Endothelial cell of umbilical vein (primary cell): ENCODE data around the gene FOXL1.

Experiments used
- EZH2 ChIP-seq: IDR thresholded peaks from 2 replicates; pipeline ENCODE4 v1.6.1; 2012; ENCODE audit warnings: borderline replicate concordance, low read depth, mild to moderate bottlenecking, moderate library complexity, low read length, inconsistent platforms; ENCODE audit not compliant: severe bottlenecking
- FOS ChIP-seq: IDR thresholded peaks from 2 replicates; pipeline ENCODE4 v1.6.1; 2011; ENCODE audit warnings: mild to moderate bottlenecking, low read length, moderate library complexity, borderline replicate concordance; ENCODE audit not compliant: insufficient read depth
- JUN ChIP-seq: IDR thresholded peaks from 2 replicates; pipeline ENCODE4 v1.6.1; 2011; ENCODE audit warnings: borderline replicate concordance, low read depth; ENCODE audit not compliant: insufficient read length, insufficient read depth
- MYC ChIP-seq: IDR thresholded peaks from one replicate; pipeline ENCODE4 v1.6.1; 2011; ENCODE audit warnings: mild to moderate bottlenecking, low read depth, low read length
- POLR2A ChIP-seq: IDR thresholded peaks from 2 replicates; pipeline ENCODE4 v1.6.1; 2012; ENCODE audit warnings: low read depth, mild to moderate bottlenecking, control low read depth, low read length
- POLR2AphosphoS5 ChIP-seq: IDR thresholded peaks from 2 replicates; pipeline ENCODE4 v1.6.1; 2012; ENCODE audit warnings: low read depth, mild to moderate bottlenecking, control low read depth, low read length, moderate library complexity; ENCODE audit not compliant: insufficient read depth
- TF ChIP-seq, protein P1 (sequence below): IDR thresholded peaks from 2 replicates; pipeline ENCODE4 v1.6.1; 2011; ENCODE audit not compliant: insufficient read depth, insufficient read length
- TF ChIP-seq, protein P2 (sequence below), 2 donors: IDR thresholded peaks; 1 replicate in 1 of 2; 2 replicates in 1 of 2; pipeline ENCODE4 v1.5.1; 2011; ENCODE audit warnings: low read length in 2 of 2, mild to moderate bottlenecking in 2 of 2, moderate library complexity in 2 of 2, control low read depth in 1 of 2, inconsistent platforms in 1 of 2, low read depth in 1 of 2; ENCODE audit not compliant: insufficient read depth in 1 of 2; ENCODE audit errors: extremely low read depth in 1 of 2

DNA sequence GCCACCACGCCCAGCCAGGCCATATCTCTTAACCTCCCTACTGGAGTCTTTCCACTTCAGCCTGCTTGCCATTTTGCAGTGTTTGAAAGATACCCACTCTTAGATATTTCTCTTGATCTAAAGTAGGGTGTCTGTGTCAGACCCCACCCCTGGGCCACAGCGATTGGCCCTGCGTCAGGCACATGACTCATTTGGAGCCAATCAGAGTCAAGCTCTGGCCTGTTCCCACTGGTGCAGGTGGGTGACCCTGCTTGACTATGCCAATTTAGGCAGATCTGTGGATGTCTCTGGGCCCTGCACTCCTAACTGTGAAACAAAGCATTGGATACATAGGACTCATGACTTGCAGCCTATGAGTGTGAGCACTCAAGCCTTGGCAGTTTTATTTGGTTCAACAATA, 27.6 kb downstream of the FOXL1 start:
- TF ChIP-seq, protein P1, sequence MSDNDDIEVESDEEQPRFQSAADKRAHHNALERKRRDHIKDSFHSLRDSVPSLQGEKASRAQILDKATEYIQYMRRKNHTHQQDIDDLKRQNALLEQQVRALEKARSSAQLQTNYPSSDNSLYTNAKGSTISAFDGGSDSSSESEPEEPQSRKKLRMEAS, result no peak
- TF ChIP-seq, protein P2, sequence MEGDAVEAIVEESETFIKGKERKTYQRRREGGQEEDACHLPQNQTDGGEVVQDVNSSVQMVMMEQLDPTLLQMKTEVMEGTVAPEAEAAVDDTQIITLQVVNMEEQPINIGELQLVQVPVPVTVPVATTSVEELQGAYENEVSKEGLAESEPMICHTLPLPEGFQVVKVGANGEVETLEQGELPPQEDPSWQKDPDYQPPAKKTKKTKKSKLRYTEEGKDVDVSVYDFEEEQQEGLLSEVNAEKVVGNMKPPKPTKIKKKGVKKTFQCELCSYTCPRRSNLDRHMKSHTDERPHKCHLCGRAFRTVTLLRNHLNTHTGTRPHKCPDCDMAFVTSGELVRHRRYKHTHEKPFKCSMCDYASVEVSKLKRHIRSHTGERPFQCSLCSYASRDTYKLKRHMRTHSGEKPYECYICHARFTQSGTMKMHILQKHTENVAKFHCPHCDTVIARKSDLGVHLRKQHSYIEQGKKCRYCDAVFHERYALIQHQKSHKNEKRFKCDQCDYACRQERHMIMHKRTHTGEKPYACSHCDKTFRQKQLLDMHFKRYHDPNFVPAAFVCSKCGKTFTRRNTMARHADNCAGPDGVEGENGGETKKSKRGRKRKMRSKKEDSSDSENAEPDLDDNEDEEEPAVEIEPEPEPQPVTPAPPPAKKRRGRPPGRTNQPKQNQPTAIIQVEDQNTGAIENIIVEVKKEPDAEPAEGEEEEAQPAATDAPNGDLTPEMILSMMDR (IDR thresholded peaks at IDR 0.05; ENCODE audit: extremely low read depth in 1 of 2, insufficient read depth in 1 of 2, low read depth in 1 of 2, low read length in 2 of 2), result no peak
- no peak for TF ChIP-seq POLR2AphosphoS5
- no peak for TF ChIP-seq MYC
- TF ChIP-seq POLR2A, result no peak
- TF ChIP-seq EZH2, result no peak
- no peak for TF ChIP-seq JUN
- TF ChIP-seq FOS, result no peak
